ENCODE data around the gene CASK.

CASK gene

DNA sequence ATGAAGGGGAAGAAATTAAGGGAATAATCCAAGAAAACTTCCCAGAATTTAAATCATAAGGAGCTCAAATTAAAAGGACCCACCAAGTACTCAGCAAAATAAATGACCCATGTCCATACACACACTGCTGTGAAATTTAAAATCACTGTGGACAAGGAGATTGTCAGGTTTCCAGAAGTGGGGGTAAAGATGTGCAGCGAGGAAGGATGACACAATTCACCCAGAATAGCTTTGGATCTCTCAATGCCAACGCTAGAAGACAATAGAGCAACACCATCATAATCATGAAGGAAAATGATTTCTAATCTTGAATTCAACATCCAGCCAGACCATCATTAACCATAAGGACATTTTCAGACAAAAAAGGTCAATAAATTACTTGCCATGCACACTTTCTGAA lies 65.7 kb downstream of the CASK start:
- Histone ChIP-seq H3K9ac (no peak overlapping the region), H3K4me2 (ENCODE audit: low read length) (no peak overlapping the region), H2AFZ (no peak overlapping the region), H3K9me3 (ENCODE audit: control insufficient read depth, low read length) (no peaks in the 10 kb centered on the region), H3K27ac (no peak overlapping the region), H3K4me3 (ENCODE audit: low read depth, low read length) (no peak overlapping the region), H3K36me3 (ENCODE audit: control insufficient read depth, insufficient read depth, low read length) (no peaks in the 10 kb centered on the region), H3K27me3 (ENCODE audit: control insufficient read depth, insufficient read depth, low read length) (no peaks in the 10 kb centered on the region), H3K79me2 (no peaks in the 10 kb centered on the region), H3K4me1 (no peaks in the 10 kb centered on the region)
- TF ChIP-seq CTCF (IDR thresholded peaks at IDR 0.05): no peak

- H3K9ac ChIP-seq: no peak overlapping the region
- no peak overlapping the region for H2AFZ ChIP-seq
- H3K4me3 ChIP-seq (ENCODE audit: low read depth, low read length): no peak overlapping the region
- no peaks in the 10 kb centered on the region for H3K36me3 ChIP-seq (ENCODE audit: control insufficient read depth, insufficient read depth, low read length)
- no peaks in the 10 kb centered on the region for H3K79me2 ChIP-seq
- TF ChIP-seq CTCF (IDR thresholded peaks at IDR 0.05): no peak
- H3K4me1 ChIP-seq: no peaks in the 10 kb centered on the region
- H3K4me2 ChIP-seq (ENCODE audit: low read length): no peak overlapping the region
- H3K27me3 ChIP-seq (ENCODE audit: control insufficient read depth, insufficient read depth, low read length): no peaks in the 10 kb centered on the region
- no peak overlapping the region for H3K27ac ChIP-seq
- H3K9me3 ChIP-seq (ENCODE audit: control insufficient read depth, low read length): no peaks in the 10 kb centered on the region
Observed at GRCh38 chrX:41846714-41847113, 76.6 kb downstream of the CASK start.

DNA sequence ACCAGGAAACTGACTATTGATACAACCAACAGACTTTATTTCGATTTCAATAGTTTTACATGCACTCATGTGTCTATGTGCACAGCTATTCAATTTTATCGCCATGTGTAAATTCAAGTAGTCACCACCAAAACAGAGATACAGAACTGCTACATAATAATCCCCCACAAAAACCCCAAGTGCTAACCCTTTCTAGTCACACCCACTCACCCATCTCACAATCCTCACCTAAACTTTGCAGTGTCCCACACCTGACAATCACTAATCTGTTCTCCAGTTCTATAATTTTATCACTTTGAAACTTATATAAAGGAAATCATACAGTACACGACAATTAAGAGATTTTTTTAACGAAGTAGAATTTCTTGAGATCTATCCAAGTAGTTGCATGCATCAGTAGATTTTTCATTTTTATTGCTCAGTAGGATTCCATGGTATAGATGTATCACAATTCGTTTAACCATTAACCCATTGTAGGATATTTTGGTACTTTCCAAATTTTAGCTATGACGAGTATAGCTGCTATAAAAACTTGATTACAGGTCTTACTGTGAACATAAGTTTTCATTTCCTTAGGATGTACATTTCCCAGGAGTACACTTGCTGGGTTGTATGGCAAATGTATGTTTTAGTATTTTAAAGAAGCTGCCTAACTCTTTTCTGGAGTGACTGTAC lies 85.9 kb downstream of the CASK start:
- Histone ChIP-seq H3K27me3 (ENCODE audit: control insufficient read depth, insufficient read depth, low read length) (no peaks in the 10 kb centered on the region), H3K9me3 (ENCODE audit: control insufficient read depth, low read length) (no peaks in the 10 kb centered on the region), H3K4me1 (no peaks in the 10 kb centered on the region), H3K27ac (no peak overlapping the region), H3K36me3 (ENCODE audit: control insufficient read depth, insufficient read depth, low read length) (no peaks in the 10 kb centered on the region), H2AFZ (no peak overlapping the region), H3K9ac (no peak overlapping the region), H3K4me2 (ENCODE audit: low read length) (no peak overlapping the region), H3K4me3 (ENCODE audit: low read depth, low read length) (no peak overlapping the region), H3K79me2 (no peaks in the 10 kb centered on the region)
- TF ChIP-seq CTCF (IDR thresholded peaks at IDR 0.05): no peak

GRCh38 chrX:41828826-41829225 lies 94.5 kb downstream of the CASK start:
- Histone ChIP-seq H3K9ac (no peak overlapping the region), H3K4me2 (ENCODE audit: low read length) (no peak overlapping the region), H3K27ac (no peak overlapping the region), H3K4me1 (no peaks in the 10 kb centered on the region), H3K36me3 (ENCODE audit: control insufficient read depth, insufficient read depth, low read length) (no peaks in the 10 kb centered on the region), H3K79me2 (no peaks in the 10 kb centered on the region), H3K4me3 (ENCODE audit: low read depth, low read length) (no peak overlapping the region), H3K27me3 (ENCODE audit: control insufficient read depth, insufficient read depth, low read length) (no peaks in the 10 kb centered on the region), H3K9me3 (ENCODE audit: control insufficient read depth, low read length) (no peaks in the 10 kb centered on the region), H2AFZ (no peak overlapping the region)
- no peak for TF ChIP-seq CTCF (IDR thresholded peaks at IDR 0.05)

DNA sequence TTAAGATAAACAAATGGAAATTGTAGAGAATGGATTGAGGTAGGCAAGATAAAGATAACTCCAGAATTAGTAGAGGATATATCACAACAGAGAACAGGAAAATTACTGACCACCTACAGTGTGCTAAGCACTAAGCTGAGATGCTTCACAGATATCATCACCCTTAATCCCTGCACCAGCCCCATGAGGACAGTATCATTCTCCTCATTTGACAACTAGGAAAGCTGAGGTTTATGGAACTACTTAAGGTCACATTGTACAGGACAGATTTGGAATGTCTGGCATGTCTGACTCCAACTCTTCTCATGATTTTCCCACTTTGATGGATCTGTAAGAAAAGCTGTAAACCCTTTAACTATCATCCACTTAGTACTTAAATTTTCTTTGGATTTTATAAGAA lies 95.5 kb downstream of the CASK start:
- Histone ChIP-seq H3K4me1 (no peaks in the 10 kb centered on the region), H3K9ac (no peak overlapping the region), H2AFZ (no peak overlapping the region), H3K9me3 (ENCODE audit: control insufficient read depth, low read length) (no peaks in the 10 kb centered on the region), H3K4me3 (ENCODE audit: low read depth, low read length) (no peak overlapping the region), H3K36me3 (ENCODE audit: control insufficient read depth, insufficient read depth, low read length) (no peaks in the 10 kb centered on the region), H3K27ac (no peak overlapping the region), H3K27me3 (ENCODE audit: control insufficient read depth, insufficient read depth, low read length) (no peaks in the 10 kb centered on the region), H3K79me2 (no peaks in the 10 kb centered on the region), H3K4me2 (ENCODE audit: low read length) (no peak overlapping the region)
- no peak for TF ChIP-seq CTCF (IDR thresholded peaks at IDR 0.05)

All from parathyroid adenoma (tissue), 2 donors.